T follicular helper cell (primary cell): ENCODE data around the gene CUX1.
"Not testable (repeated sequence)": the region's sequence is repeated elsewhere in the genome, so short reads cannot be mapped to it uniquely, and the experiment has no call there.

Experiments used
- DNase-seq: peaks from one replicate; pipeline ENCODE4 v3.0.0-alpha.2; 2020; ENCODE audit warnings: low read depth

The CUX1 gene

GRCh38 chr7:101826081-101826835, 8.8 kb downstream of the CUX1 start:
- no peak for DNase-seq

GRCh38 chr7:101828301-101829020, 11.0 kb downstream of the CUX1 start:
- DNase-seq, result no peak

DNA sequence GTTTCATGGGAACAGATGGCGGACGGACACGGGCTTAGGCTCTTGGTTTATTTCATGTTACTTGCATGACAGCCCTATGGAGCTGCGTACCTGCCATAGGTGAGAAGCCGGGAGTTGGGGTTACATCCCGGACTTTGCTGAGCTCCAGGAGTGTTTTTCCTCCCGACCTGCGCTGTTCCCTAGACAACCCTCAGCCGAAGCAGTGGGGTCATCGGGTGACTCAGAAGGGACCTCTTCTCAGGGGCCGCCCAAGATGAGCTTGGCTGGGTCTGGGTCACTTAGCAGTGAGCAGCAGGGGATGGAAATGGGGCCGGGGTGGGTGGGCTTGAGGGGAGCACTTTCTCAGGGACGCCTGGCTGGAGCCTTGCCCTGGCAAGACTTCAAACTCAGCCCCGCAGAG, 11.9 kb downstream of the CUX1 start:
- no peak for DNase-seq

GRCh38 chr7:101829821-101830220, 12.4 kb downstream of the CUX1 start:
- DNase-seq, result no peak

GRCh38 chr7:101831396-101831795, 14.0 kb downstream of the CUX1 start:
- not testable (repeated sequence) for DNase-seq

DNA sequence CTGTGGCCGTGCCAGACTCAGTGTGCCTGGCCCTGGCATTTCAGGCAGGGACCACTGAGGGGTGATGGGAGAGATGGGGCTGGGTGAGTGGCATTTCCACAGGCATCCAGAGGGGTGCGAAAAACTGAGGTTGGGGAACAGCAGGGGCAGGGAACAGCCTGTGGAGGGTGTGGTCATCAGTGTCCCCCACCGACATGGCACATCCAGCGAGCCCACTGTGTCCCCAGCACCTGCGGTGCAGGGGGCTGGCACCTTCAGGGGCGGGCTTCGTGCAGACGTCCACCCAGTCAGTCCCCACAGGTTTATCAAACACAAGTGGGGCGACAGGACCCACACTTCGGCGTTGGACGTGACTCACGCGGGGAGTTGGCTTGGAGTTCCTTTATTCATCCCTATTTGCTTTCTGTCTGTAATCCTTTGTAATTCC, 14.8 kb downstream of the CUX1 start:
- no peak for DNase-seq

GRCh38 chr7:101832685-101833375, 15.4 kb downstream of the CUX1 start:
- no peak for DNase-seq

GRCh38 chr7:101833799-101834198, 16.4 kb downstream of the CUX1 start:
- no peak for DNase-seq

GRCh38 chr7:101835136-101835535, 17.7 kb downstream of the CUX1 start:
- no peak for DNase-seq

DNA sequence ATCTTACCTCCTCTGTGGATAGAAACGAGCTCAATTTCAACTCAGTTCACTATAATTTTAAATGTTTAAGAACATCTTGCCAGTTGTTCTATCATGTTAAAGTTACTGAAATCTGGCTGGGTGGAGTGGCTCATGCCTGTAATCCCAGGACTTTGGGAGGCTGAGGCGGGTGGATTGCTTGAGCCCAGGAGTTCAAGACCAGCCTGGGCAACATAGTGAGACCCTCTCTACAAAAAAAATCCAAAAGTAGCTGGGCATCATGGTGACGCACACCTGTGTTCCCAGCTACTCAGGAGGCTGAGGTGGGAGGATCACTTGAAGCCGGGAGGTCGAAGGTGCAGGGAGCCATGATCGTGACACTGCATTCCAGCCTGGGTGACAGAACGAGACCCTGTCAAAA, 20.0 kb downstream of the CUX1 start:
- DNase-seq, result not testable (repeated sequence)

GRCh38 chr7:101838837-101839483, 21.5 kb downstream of the CUX1 start:
- DNase-seq, result no peak

DNA sequence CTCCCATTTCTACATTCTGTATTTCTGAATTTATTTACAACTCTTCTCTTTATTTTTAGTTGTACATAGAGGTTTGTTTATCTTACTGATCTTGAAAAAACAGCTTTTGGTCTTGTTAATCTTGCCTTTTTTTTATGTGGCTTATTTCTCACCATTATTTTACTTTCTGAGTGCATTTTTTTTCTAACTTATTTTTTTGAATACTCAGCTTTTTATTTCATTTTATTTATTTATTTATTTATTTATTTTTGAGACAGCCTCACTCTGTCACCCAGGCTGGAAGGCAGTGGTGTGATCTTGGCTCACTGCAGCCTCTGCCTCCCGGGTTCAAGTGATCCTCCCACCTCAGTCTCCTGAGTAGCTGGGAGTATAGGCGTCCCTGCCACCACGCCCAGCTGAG, 23.9 kb downstream of the CUX1 start:
- DNase-seq, result no peak

- no peak for DNase-seq
These were observed 26.2 kb downstream of the CUX1 start for GRCh38 chr7:101843293-101844271.

DNA sequence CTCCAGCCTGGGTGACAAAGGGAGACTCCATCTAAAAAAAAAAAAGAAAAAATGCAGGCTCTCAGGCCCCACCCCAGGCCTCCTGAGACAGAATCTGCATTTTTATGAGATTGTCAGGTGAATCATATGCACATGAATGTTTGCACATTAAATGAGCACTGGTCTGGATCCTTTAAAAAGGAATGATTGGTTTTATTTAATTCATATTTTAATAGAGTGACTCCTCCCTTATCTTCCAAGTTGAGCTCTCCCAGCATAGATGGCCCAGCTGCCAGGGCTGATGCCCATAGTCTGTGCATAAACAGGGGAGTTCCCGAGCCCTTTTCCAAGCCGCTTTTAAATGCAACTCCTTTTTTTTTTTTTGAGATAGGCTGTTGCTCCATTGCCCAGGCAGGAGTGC, 28.5 kb downstream of the CUX1 start:
- DNase-seq, result no peak

- DNase-seq, result no peak
These were observed 29.5 kb downstream of the CUX1 start for GRCh38 chr7:101846800-101847538.

- no peak for DNase-seq
These were observed 31.0 kb downstream of the CUX1 start for GRCh38 chr7:101848208-101848951.

- DNase-seq, result not testable (repeated sequence)
These were observed 31.9 kb downstream of the CUX1 start for GRCh38 chr7:101849314-101849713.

- DNase-seq, result not testable (repeated sequence)
These were observed 34.9 kb downstream of the CUX1 start for GRCh38 chr7:101852364-101852763.

- DNase-seq, result no peak
These were observed 36.3 kb downstream of the CUX1 start for GRCh38 chr7:101853684-101854083.
